BJ (cell line): ENCODE data around the gene GNAI1. TPM values are rescaled to one million over a fixed set of nuclear protein-coding genes. Genes with fewer than 3 reads are reported as not detected.
A peak's percentile ranks its signal among the peaks of the same experiment; 100 is the strongest.

Experiments
- CTCF ChIA-PET: fragments of 350-600 bp; formaldehyde crosslinking; extraction: SDS; loops from one replicate; lab custom pipeline; 2021; ENCODE audit warnings: antibody characterized with exemption, inconsistent platforms; lab: Yijun Ruan, JAX
- POLR2A ChIA-PET: fragments of 300-600 bp; sonication (Branson Sonifier 250); formaldehyde crosslinking; extraction: SDS; loops from one replicate; lab custom pipeline; 2021; ENCODE audit warnings: antibody characterized with exemption; lab: Charles Lee
- DNase-seq: peaks from one replicate; pipeline ENCODE4 v3.0.0-alpha.2; 2011; ENCODE audit warnings: low read depth
- H3K27me3 ChIP-seq: 2 replicates; pipeline ENCODE4 v1.6.0; 2011; ENCODE audit warnings: low read length; ENCODE audit not compliant: control insufficient read depth, insufficient read depth
- H3K36me3 ChIP-seq: 2 replicates; pipeline ENCODE4 v1.5.1; 2011; ENCODE audit warnings: low read length; ENCODE audit not compliant: control insufficient read depth, insufficient read depth
- H3K4me3 ChIP-seq: 2 replicates; pipeline ENCODE4 v1.5.1; 2011; ENCODE audit warnings: low read depth, mild to moderate bottlenecking, control low read depth, low read length
- CTCF ChIP-seq: IDR thresholded peaks from 2 replicates; pipeline ENCODE4 v1.5.1; 2011; ENCODE audit warnings: low read depth, mild to moderate bottlenecking, control low read depth, inconsistent platforms, low read length, moderate library complexity; ENCODE audit not compliant: insufficient read depth
- polyA plus RNA-seq: library from polyadenylated mRNA; depleted of rRNA; stranded (reverse); fragments of >200 nt; gene quantifications from 2 replicates; pipeline ENCODE4 v1.2.3, GENCODE V29; 2011

Gene GNAI1
- polyA plus RNA-seq, 1 experiment, result 19.4 TPM

GRCh38 chr7:80257756-80258155 is 123.1 kb downstream of the GNAI1 start:
- ChIA-PET CTCF (no interaction called here), POLR2A (no interaction called here)
- DNase-seq, result peak; percentile 37
- TF ChIP-seq CTCF, result no peak
- Histone ChIP-seq H3K4me3 (no peak overlapping the region), H3K36me3 (no peaks in the 10 kb centered on the region), H3K27me3 (no peaks in the 10 kb centered on the region)

GRCh38 chr7:80260606-80261005 is 126.0 kb downstream of the GNAI1 start:
- Histone ChIP-seq H3K4me3 (no peak overlapping the region), H3K27me3 (no peaks in the 10 kb centered on the region), H3K36me3 (no peaks in the 10 kb centered on the region)
- DNase-seq, result no peak
- POLR2A ChIA-PET, result no interaction called here
- TF ChIP-seq CTCF, result no peak
- CTCF ChIA-PET, result no interaction called here

GRCh38 chr7:80263333-80263732 is 128.7 kb downstream of the GNAI1 start:
- H3K27me3 ChIP-seq, result no peaks in the 10 kb centered on the region
- CTCF ChIA-PET, result no interaction called here
- no peak for DNase-seq
- POLR2A ChIA-PET, result no interaction called here
- no peak for TF ChIP-seq CTCF
- no peaks in the 10 kb centered on the region for H3K36me3 ChIP-seq
- H3K4me3 ChIP-seq, result no peak overlapping the region

- H3K27me3 ChIP-seq, result no peaks in the 10 kb centered on the region
- CTCF ChIA-PET, result no interaction called here
- no peak for TF ChIP-seq CTCF
- H3K4me3 ChIP-seq, result no peak overlapping the region
- DNase-seq, result no peak
- H3K36me3 ChIP-seq, result no peaks in the 10 kb centered on the region
- POLR2A ChIA-PET, result no interaction called here
These were observed 129.2 kb downstream of the GNAI1 start for GRCh38 chr7:80263821-80264220.

- CTCF ChIA-PET, result no interaction called here
- no peak overlapping the region for H3K4me3 ChIP-seq
- no peaks in the 10 kb centered on the region for H3K36me3 ChIP-seq
- no peak for DNase-seq
- no peaks in the 10 kb centered on the region for H3K27me3 ChIP-seq
- POLR2A ChIA-PET, result no interaction called here
- no peak for TF ChIP-seq CTCF
These were observed 130.3 kb downstream of the GNAI1 start for GRCh38 chr7:80264769-80265495.
